T-helper 2 cell treated with Interferon-gamma antibody and Interleukin-4, amounts not matched to agents 100 ng/mL and 5 ng/mL, for 36 hours (primary cell): ENCODE results near the gene IL10RA. TPM values are rescaled to one million over a fixed set of nuclear protein-coding genes. Genes with fewer than 3 reads are reported as not detected.
"Not testable (repeated sequence)": the region's sequence is repeated elsewhere in the genome, so short reads cannot be mapped to it uniquely, and the experiment has no call there.

Experiments
- intact Hi-C: fragments of 100-400 bp; cut with micrococcal nuclease; formaldehyde crosslinking; loops from one replicate; pipeline ENCODE4 v1.15.1; 2023
- total RNA-seq: library from RNA; stranded (reverse); gene quantifications from 2 replicates; pipeline ENCODE4 v1.2.3, GENCODE V29; 2022

Gene IL10RA
- total RNA-seq, 1 donor from 2014 or later, result 364 TPM

- intact Hi-C loops, result no loop called here
Observed at GRCh38 chr11:117960406-117960805, 25.8 kb upstream of the IL10RA start.

DNA sequence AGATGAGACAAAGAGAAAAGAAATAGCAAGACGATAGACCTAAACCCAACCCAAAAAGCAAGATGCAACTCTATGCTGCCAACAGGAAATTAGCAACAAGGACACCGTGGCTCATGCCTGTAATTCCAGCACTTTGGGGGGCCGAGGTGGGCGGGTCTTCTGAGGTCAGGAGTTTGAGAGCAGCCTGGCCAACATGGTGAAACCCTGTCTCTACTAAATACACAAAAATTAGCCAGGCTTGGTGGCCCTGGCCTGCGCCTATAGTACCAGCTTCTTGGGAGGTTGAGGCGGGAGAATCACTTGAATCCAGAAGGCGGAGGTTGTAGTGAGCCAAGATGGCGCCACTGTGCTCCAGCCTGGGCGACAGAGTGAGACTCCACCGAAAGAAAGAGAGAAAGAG, 24.3 kb upstream of the IL10RA start:
- intact Hi-C loops, result no loop called here

DNA sequence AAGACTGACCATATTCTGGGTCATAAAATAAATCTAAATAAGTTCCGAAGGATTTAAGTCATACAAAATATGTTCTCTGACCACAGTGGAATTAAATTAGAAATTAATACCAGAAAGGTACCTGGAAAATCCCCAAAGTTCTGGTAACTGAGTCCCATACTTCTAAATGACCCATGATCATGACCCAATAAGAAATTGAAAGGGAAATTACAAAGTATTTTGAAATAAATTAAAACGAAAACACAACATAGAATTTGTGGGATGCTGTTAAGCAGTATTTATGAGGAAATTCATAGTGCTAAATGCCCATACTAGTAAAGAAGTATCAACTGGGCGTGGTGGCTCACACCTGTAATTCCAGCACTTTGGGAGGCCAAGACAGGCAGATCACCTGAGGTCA, 23.4 kb upstream of the IL10RA start:
- intact Hi-C loops, result no loop called here

DNA sequence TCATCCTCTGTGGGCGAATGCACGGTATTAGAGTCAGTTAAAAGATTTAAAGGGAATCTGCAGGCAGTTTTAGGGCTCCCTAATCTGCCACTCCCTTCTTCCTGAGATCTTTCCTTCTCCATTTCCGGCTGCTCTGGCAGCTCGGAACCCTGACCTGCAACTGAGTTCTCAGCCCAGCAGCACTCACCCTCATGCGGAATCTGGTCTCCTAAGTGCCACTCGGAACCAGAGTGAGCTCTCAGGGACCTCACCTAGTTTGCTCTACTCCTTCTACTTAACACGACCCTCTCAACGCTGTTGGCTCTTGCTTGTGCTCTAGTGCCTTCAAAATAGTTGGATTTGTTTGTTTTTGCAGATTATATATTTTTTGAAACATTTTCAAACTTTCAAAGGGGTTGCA, 19.3 kb upstream of the IL10RA start:
- intact Hi-C loops, result no loop called here

DNA sequence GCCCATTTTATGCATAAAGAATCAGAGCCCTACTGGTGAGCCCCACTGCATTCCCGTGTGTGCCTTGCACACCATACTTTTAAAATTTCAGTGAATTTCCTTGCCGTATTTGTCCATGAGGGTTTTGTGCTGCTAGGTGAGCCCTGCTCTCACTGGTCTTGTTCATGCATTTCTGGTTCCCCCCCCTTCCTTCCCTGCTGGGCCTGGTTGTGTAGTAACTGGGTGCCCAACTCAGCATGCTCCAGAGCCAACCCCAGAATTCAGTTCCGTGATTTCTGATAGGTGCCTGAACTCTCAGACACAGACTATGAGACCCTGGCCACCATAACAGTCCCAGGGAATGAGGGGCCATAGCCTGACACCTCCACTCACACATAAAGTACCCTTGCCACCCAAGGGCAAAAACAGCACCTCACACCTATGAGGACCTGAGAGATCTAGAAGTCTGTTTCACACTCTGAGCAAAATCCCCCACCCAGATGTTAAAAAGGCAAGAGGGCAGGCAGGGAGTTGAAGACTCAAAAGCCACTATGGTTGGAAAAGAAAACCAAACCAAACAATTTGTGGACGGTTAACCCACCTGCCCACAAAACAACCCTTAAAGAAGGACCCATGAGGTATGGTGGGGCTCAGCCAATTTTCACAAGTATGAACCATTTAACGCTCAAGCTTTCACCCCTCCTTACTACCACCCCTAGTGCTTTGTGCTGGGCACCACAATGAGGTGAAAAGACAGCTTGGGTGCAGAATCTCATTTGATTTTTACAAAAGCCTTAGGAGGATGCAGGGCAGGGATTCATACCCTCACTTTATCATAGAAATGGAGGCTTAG, 16.8 kb upstream of the IL10RA start:
- intact Hi-C loops, result no loop called here

- intact Hi-C loops, result loop anchor here (2.0 kb wide), 2 partner anchors 16 to 18 kb away; partner anchors contain the start of gene IL10RA
Observed at GRCh38 chr11:117970400-117971024, 15.7 kb upstream of the IL10RA start.

GRCh38 chr11:117972044-117972443, 14.2 kb upstream of the IL10RA start:
- intact Hi-C loops, result no loop called here

GRCh38 chr11:117972629-117973502, 13.3 kb upstream of the IL10RA start:
- intact Hi-C loops, result no loop called here

- intact Hi-C loops, result no loop called here
Observed at GRCh38 chr11:117973503-117973860, 12.7 kb upstream of the IL10RA start.

DNA sequence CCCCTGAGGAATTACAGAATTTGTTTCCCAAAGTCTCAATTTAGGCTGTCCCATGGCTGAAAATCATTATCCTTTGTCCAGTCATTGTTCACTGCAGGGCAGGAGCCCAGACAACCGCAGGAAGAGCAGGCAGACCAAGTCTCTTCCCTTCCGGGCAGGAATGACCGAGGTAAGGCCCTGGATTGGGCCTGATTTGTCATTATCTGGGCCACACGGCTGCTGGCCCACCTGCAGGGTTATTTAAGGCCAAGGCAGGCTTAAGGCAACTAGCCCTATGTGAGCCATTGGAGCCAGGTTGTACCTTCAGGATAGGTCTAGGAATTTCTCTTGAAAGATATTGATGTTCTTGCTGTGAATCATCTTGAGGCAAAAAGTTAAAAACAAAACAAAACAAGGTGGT, 9.7 kb upstream of the IL10RA start:
- intact Hi-C loops, result no loop called here

- intact Hi-C loops, result no loop called here
Observed at GRCh38 chr11:117977029-117977428, 9.2 kb upstream of the IL10RA start.

DNA sequence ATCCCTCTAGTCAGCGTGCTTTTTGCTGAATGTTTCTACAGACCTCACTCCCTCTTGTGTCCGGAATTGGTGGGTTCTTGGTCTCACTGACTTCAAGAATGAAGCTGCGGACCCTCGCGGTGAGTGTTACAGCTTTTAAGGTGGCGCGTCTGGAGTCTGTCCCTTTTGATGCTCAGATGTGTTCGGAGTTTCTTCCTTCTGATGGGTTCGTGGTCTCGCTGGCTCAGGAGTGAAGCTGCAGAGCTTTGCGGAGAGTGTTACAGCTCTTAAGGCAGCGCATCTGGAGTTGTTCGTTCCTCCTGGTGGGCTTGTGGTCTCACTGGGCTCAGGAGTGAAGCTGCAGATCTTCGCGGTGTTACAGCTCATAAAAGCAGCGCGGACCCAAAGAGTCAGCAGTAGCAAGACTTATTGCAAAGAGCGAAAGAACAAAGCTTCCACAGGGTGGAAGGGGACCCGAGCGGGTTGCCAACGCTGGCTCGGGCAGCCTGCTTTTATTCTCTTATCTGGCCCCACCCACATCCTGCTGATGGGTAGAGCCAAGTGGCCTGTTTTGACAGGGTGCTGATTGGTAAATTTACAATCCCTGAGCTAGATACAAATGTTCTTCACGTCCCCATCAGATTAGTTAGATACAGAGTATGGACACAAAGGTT, 8.5 kb upstream of the IL10RA start:
- intact Hi-C loops, result not testable (repeated sequence)

DNA sequence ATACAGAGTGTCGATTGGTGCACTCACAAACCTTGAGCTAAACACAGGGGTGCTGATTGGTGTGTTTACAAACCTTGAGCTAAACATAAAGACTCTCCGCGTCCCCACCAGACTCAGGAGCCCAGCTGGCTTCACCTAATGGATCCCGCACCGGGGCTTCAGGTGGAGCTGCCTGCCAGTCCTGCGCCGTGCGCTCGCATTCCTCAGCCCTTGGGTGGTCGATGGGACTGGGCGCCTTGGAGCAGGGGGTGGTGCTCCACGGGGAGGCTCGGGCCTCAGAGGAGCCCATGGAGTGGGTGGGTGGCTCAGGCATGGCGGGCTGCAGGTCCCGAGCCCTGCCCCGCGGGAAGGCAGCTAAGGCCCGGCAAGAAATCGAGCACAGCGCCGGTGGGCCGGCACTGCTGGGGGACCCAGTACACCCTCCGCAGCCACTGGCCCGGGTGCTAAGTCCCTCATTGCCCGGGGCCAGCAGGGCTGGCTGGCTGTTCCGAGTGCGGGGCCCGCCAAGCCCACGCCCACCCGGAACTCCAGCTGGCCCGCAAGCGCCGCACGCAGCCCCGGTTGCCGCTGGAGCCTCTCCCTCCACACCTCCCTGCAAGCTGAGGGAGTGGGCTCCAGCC, 7.8 kb upstream of the IL10RA start:
- intact Hi-C loops, result not testable (repeated sequence)

DNA sequence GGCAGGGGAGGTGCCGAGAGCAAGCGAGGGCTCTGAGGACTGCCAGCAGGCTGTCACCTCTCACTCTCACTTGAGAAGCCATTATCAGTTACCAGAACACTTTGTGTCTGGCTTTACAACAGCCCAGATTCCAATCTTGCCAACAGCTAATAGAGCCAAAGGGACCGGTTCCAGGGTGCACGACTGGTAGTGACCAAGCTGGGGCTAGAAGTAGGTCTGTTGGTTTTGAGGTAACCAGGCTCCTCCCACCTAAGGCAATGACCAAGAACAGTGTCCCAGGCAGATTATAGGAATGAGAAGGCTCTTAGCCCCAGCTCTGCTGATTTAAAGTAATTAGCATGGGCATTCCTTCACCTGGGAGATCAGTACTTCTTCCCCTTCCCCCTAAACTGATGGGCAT, 7.2 kb upstream of the IL10RA start:
- intact Hi-C loops, result no loop called here

GRCh38 chr11:117979481-117980211, 6.5 kb upstream of the IL10RA start:
- intact Hi-C loops, result no loop called here

DNA sequence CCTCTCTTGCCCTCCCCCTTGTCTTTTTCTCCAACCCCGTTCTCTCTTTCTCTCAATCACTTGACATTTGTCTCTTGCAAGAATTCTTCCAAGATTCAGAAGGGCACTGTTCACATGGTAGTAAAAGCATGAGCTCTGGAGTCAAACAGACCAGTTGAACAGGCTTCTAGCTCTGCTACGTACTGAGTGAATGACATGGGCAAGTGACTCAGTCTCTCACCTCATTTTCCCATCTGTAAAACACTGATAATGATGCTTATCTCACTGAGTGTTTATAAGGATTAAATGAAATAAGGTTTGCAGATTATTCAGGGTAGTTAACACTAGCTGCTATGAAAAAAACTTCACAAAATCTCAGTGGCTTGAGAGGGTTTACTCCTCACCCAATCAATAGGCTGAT, 5.9 kb upstream of the IL10RA start:
- intact Hi-C loops, result no loop called here

DNA sequence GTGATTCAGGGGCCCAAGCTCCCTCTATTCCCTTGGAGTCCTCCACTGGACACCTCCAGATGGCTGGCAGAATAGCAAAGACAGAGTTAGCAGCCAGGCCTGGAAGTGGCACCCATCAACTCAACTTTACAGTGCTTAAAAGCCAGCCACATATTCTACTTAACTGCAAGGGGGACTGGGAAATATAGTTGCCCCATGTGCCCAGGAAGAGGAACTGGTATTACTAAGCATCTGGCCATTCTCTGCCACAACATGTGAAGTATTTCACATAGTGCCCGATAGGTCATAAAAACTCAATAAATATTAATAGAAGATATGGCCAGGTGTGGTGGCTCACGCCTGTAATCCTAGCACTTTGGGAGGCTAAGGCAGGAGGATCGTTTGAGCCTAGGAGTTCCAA, 5.5 kb upstream of the IL10RA start:
- intact Hi-C loops, result no loop called here

GRCh38 chr11:117983163-117983475, 3.1 kb upstream of the IL10RA start:
- intact Hi-C loops, result no loop called here

DNA sequence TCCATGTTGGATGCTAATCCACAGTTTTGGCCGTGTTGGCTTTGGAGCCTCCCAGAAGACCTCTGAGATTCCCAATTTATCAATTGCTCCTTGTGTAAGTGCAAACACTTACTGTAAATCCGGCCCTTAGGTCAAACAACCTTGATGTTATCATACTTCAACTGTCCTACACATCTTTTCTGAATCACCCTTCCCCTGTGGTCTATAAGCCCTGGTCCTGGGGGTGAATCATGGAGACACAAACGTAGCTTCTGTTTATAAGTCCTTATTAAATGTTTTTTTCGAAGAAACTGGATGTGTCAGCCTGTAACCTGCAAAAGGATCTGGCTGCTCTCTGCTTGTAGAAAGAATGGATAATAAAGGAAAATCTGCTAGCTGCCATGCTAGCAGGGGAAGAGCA, 1.7 kb upstream of the IL10RA start:
- intact Hi-C loops, result no loop called here

DNA sequence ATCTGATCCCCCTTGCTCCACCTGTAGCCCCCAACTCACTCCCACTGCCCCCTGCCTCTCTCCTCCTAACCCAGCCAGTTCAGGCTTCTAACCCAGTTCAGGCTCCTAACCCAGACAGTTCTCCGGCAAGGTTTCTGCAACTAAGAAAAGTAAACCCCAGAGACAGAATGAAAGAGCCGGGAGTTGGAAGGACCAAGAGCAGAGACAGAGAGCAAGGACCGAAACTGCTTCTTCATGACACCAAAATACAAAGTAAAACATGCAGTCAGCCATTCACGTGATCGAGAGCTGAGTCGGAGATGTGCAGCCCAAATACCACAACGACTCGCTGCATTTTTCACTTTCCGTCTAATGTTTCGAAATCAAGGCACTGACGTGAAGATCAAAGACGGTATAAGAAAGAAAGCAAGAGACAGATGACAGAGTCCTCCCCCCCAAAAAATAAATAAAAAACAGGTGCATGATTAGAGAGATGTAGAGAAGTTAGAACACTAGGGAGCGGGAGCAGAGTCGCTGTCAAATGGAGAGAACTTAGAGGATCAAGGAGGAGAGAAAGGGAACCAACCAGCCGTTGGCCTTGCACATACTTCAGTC, 884 bp downstream of the IL10RA start:
- intact Hi-C loops, result loop anchor here (1.0 to 5.0 kb wide), 7 partner anchors 15 to 145 kb away; no protein-coding TSS in a partner anchor
